Spleen (tissue), 13 donors: ENCODE measurements around the gene TIGD4. TPM values are rescaled to one million over a fixed set of nuclear protein-coding genes. Genes with fewer than 3 reads are reported as not detected.

Experiments
- DNase-seq: peaks from one replicate; pipeline ENCODE4 v3.0.0-alpha.2; 2020
- H3K27ac ChIP-seq, 8 donors: fragments of 200-600 bp; sonication (generic) in 7 of 8; 1 replicate in 4 of 8; 2 replicates in 4 of 8; pipeline versions ENCODE4 v1.5.0 to v1.8.0; 2016 to 2021; ENCODE audit warnings: inconsistent platforms in 4 of 8, mild to moderate bottlenecking in 4 of 8, moderate library complexity in 1 of 8
- H3K27me3 ChIP-seq, 7 donors: fragments of 200-600 bp; sonication (generic) in 6 of 7; replicated peaks in 1 of 7; 1 replicate in 4 of 7; 2 replicates in 3 of 7; pipeline versions ENCODE4 v1.5.0 to v1.8.0; 2016 to 2021; ENCODE audit warnings: inconsistent platforms in 3 of 7, mild to moderate bottlenecking in 1 of 7
- H3K36me3 ChIP-seq, 6 donors: fragments of 200-600 bp; sonication (generic) in 5 of 6; 1 replicate in 4 of 6; 2 replicates in 2 of 6; pipeline versions ENCODE4 v1.5.0 to v1.8.0; 2016 to 2021; ENCODE audit warnings: inconsistent platforms in 2 of 6
- H3K4me1 ChIP-seq, 6 donors: fragments of 200-600 bp; sonication (generic) in 5 of 6; 1 replicate in 3 of 6; 2 replicates in 3 of 6; pipeline versions ENCODE4 v1.5.0 to v1.8.0; 2016 to 2021; ENCODE audit warnings: inconsistent platforms in 3 of 6
- H3K4me3 ChIP-seq, 8 donors: fragments of 200-600 bp; sonication (generic) in 7 of 8; 1 replicate in 4 of 8; 2 replicates in 4 of 8; pipeline versions ENCODE4 v1.5.0 to v1.8.0; 2016 to 2021; ENCODE audit warnings: inconsistent platforms in 4 of 8, mild to moderate bottlenecking in 4 of 8, moderate library complexity in 2 of 8
- H3K9me3 ChIP-seq, 8 donors: fragments of 200-600 bp; sonication (generic) in 7 of 8; 1 replicate in 4 of 8; 2 replicates in 4 of 8; pipeline versions ENCODE4 v1.5.0 to v1.8.0; 2016 to 2021; ENCODE audit warnings: inconsistent platforms in 4 of 8
- CTCF ChIP-seq, 11 experiments: fragments of 200-600 bp in 7 of 11; fragments of 450-650 bp in 4 of 11; sonication (generic) in 4 of 11; IDR thresholded peaks in 8 of 11; conservative IDR thresholded peaks in 3 of 11; 1 replicate in 7 of 11; 2 replicates in 4 of 11; pipeline versions ENCODE4 v1.4.0 to v1.8.0; 2016 to 2021; ENCODE audit warnings: antibody characterized with exemption in 11 of 11, inconsistent platforms in 4 of 11, mild to moderate bottlenecking in 1 of 11
- POLR2A ChIP-seq, 3 donors: fragments of 450-650 bp; IDR thresholded peaks; one replicate each; pipeline ENCODE4 v1.5.1; 2017; ENCODE audit warnings: antibody characterized with exemption in 3 of 3, mild to moderate bottlenecking in 1 of 3
- POLR2AphosphoS5 ChIP-seq, 3 donors: sonication (generic); formaldehyde crosslinking; IDR thresholded peaks; one replicate each; pipeline ENCODE4 v1.5.1; 2017; ENCODE audit warnings: antibody characterized with exemption in 3 of 3
- WGBS, 5 donors: extraction: QIAGEN DNeasy Blood & Tissue Kit in 3 of 5; methylation state at CpG; one replicate each; pipeline versions ENCODE4 v1.1.5 to v1.1.7; 2013 to 2018; 5-methylcytosine and 5-hydroxymethylcytosine counted together
- intact Hi-C: fragments of 100-400 bp; cut with DNase I; formaldehyde crosslinking; loops from one replicate; pipeline ENCODE4 v1.15.0; 2023; ENCODE audit warnings: low total_unique reads
- long read RNA-seq, 2 donors: transcript quantifications; one replicate each; lab custom pipeline, GENCODE V29; 2026
- polyA plus RNA-seq, 3 donors: library from polyadenylated mRNA; stranded (reverse); fragments of 200-250 nt; gene quantifications; one replicate each; pipeline ENCODE4 v1.2.1, GENCODE V29; 2013
- total RNA-seq, 7 donors: library from RNA; depleted of rRNA in 3 of 7; stranded (reverse); fragments of >200 nt in 3 of 7; fragmentation: NEBNext Ultra II Directional in 4 of 7; extraction: Animal tissue kit (Norgen Biotek cat#: 25700) in 4 of 7; gene quantifications; one replicate each; pipeline versions ENCODE4 v1.1.0 to v1.2.1, GENCODE V29; 2016 to 2021
- donor health status: healthy with polysubstance abuse.
- donor health status: DM: no; HTN: no; CAD: no; lungs with moderate emphysema.
- donor health status: DM: no; HTN: no; CAD: no.
- donor health status: Bipolar disorder and iron deficiency.
- donor health status: healthy.
- donor health status: DM: no; HTN: no; CAD: no.
- donor health status: DM: yes; HTN: yes; CAD: no.

TIGD4 gene
- total RNA-seq (under 1 TPM in 6 of 7 donors, not detected in 1; 0.13 to 0.68 (median 0.41) TPM), polyA plus RNA-seq (under 1 TPM in 2 of 3 donors, not detected in 1; 0.09 to 0.10 TPM)
- long read RNA-seq, donor 1 = 0 reads
- long read RNA-seq, donor 2 = 0 reads

- H3K27ac ChIP-seq = peak within 1 kb of the TSS; percentile 59 to 90 (median 88)
- 0 to 1% (median 0%) methylated on average over 41 to 55 of the region's 55 CpGs for WGBS, 5 donors
- intact Hi-C loops = no loop called here
Observed at GRCh38 chr4:152779513-152780266, at the start of gene TIGD4, which contains the start of gene ARFIP1. Gene TIGD4 (minus strand): TSS chr4:152779730. CDS start chr4:152771004, 8,726 bp downstream. Gene ARFIP1 (plus strand): TSS chr4:152779954. CDS start chr4:152829634, 49,680 bp downstream.

GRCh38 chr4:152828122-152828521 is 48.6 kb upstream of the TIGD4 start:
- DNase-seq = no peak
- Histone ChIP-seq H3K4me1 (no peaks in the 10 kb centered on the region), H3K27ac (no peak overlapping the region), H3K4me3 (no peak overlapping the region), H3K27me3 (no peaks in the 10 kb centered on the region), H3K36me3 (peaks cover 0 to 30% (median 0%) of the 10 kb centered on the region in 6 donors), H3K9me3 (peaks cover 0 to 31% (median 25%) of the 10 kb centered on the region in 8 donors)
- TF ChIP-seq POLR2AphosphoS5 (IDR thresholded peaks at IDR 0.05) = no peak
- no peak for TF ChIP-seq CTCF (IDR thresholded peaks at IDR 0.05 in 8 of 11, conservative IDR thresholded peaks at IDR 0.05 in 3 of 11)
- no peak for TF ChIP-seq POLR2A (IDR thresholded peaks at IDR 0.05)
- WGBS, 5 donors = 94 to 100% (median 100%) methylated on average over 1 of the region's 1 CpG
- intact Hi-C loops = no loop called here

More at GRCh38 chr4:152779513-152780266, at the start of gene TIGD4, which contains the start of gene ARFIP1:
- H3K36me3 ChIP-seq = no peaks in the 10 kb centered on the region
- H3K27me3 ChIP-seq = no peaks in the 10 kb centered on the region
- peak; percentile 99 for DNase-seq
- peaks cover 7 to 60% (median 39%) of the 10 kb centered on the region in 6 donors for H3K4me1 ChIP-seq
- TF ChIP-seq POLR2A (IDR thresholded peaks at IDR 0.05) (no peak), POLR2AphosphoS5 (IDR thresholded peaks at IDR 0.05) (peak; percentile 91 to 94 (median 92)), CTCF (IDR thresholded peaks at IDR 0.05 in 8 of 11, conservative IDR thresholded peaks at IDR 0.05 in 3 of 11) (peak in 4 of 11 experiments; percentile 4 to 31 (median 18))
- H3K4me3 ChIP-seq = peak within 1 kb of the TSS; percentile 56 to 88 (median 84)
- no peaks in the 10 kb centered on the region for H3K9me3 ChIP-seq

- DNase-seq = no peak
- no peak overlapping the region for H3K4me3 ChIP-seq
- TF ChIP-seq CTCF (IDR thresholded peaks at IDR 0.05 in 8 of 11, conservative IDR thresholded peaks at IDR 0.05 in 3 of 11) (no peak), POLR2A (IDR thresholded peaks at IDR 0.05) (no peak), POLR2AphosphoS5 (IDR thresholded peaks at IDR 0.05) (no peak)
- H3K27ac ChIP-seq = no peak overlapping the region
- H3K4me1 ChIP-seq = peaks cover 0 to 2% (median 0%) of the 10 kb centered on the region in 6 donors
- peaks cover 0 to 31% (median 25%) of the 10 kb centered on the region in 8 donors for H3K9me3 ChIP-seq
- intact Hi-C loops = no loop called here
- H3K36me3 ChIP-seq = peaks cover 0 to 8% (median 0%) of the 10 kb centered on the region in 6 donors
- no peaks in the 10 kb centered on the region for H3K27me3 ChIP-seq
Observed at GRCh38 chr4:152825336-152825735, 45.8 kb upstream of the TIGD4 start.

GRCh38 chr4:152824561-152824960 is 45.0 kb upstream of the TIGD4 start:
- peaks cover 0 to 6% (median 0%) of the 10 kb centered on the region in 6 donors for H3K4me1 ChIP-seq
- peaks cover 0 to 31% (median 25%) of the 10 kb centered on the region in 8 donors for H3K9me3 ChIP-seq
- H3K36me3 ChIP-seq = peaks cover 0 to 12% (median 0%) of the 10 kb centered on the region in 6 donors
- no peak overlapping the region for H3K4me3 ChIP-seq
- WGBS, 5 donors = 95 to 98% (median 97%) methylated on average over 2 of the region's 2 CpGs
- DNase-seq = no peak
- TF ChIP-seq POLR2A (IDR thresholded peaks at IDR 0.05) = no peak
- no peak for TF ChIP-seq POLR2AphosphoS5 (IDR thresholded peaks at IDR 0.05)
- no peak for TF ChIP-seq CTCF (IDR thresholded peaks at IDR 0.05 in 8 of 11, conservative IDR thresholded peaks at IDR 0.05 in 3 of 11)
- intact Hi-C loops = no loop called here
- H3K27ac ChIP-seq = no peak overlapping the region
- H3K27me3 ChIP-seq = no peaks in the 10 kb centered on the region
